Activated naive CD8-positive, alpha-beta T cell (primary cell): Measurements from ENCODE around the gene SBNO1.

ENCODE experiments used
- H3K27ac Mint-ChIP-seq: one replicate; pipeline ENCODE4 v1.8.0; 2021; ENCODE audit warnings: mixed read lengths
- H3K27me3 Mint-ChIP-seq: one replicate; pipeline ENCODE4 v1.8.0; 2021; ENCODE audit warnings: mixed read lengths
- H3K36me3 Mint-ChIP-seq: one replicate; pipeline ENCODE4 v1.8.0; 2021; ENCODE audit warnings: mixed read lengths
- H3K4me1 Mint-ChIP-seq: one replicate; pipeline ENCODE4 v1.8.0; 2021; ENCODE audit warnings: low read depth, mixed read lengths
- H3K4me3 Mint-ChIP-seq: one replicate; pipeline ENCODE4 v1.8.0; 2021; ENCODE audit warnings: mild to moderate bottlenecking, mixed read lengths
- H3K9me3 Mint-ChIP-seq: one replicate; pipeline ENCODE4 v1.8.0; 2021; ENCODE audit warnings: low read depth, mixed read lengths

Gene SBNO1

GRCh38 chr12:123278101-123278627 is 86.5 kb downstream of the SBNO1 start:
- H3K9me3 Mint-ChIP-seq, result no peaks in the 10 kb centered on the region
- peak overlapping the region; percentile 3 for H3K27ac Mint-ChIP-seq
- peaks cover 3% of the 10 kb centered on the region for H3K4me1 Mint-ChIP-seq
- H3K4me3 Mint-ChIP-seq, result no peak overlapping the region
- H3K36me3 Mint-ChIP-seq, result no peaks in the 10 kb centered on the region
- no peaks in the 10 kb centered on the region for H3K27me3 Mint-ChIP-seq

GRCh38 chr12:123273166-123273565 is 91.5 kb downstream of the SBNO1 start:
- H3K9me3 Mint-ChIP-seq, result no peaks in the 10 kb centered on the region
- peaks cover 24% of the 10 kb centered on the region for H3K4me1 Mint-ChIP-seq
- H3K27me3 Mint-ChIP-seq, result no peaks in the 10 kb centered on the region
- no peaks in the 10 kb centered on the region for H3K36me3 Mint-ChIP-seq
- peak overlapping the region; percentile 77 for H3K4me3 Mint-ChIP-seq
- H3K27ac Mint-ChIP-seq, result peak overlapping the region; percentile 46

- peaks cover 25% of the 10 kb centered on the region for H3K4me1 Mint-ChIP-seq
- H3K9me3 Mint-ChIP-seq, result no peaks in the 10 kb centered on the region
- no peaks in the 10 kb centered on the region for H3K36me3 Mint-ChIP-seq
- H3K27ac Mint-ChIP-seq, result no peak overlapping the region
- no peak overlapping the region for H3K4me3 Mint-ChIP-seq
- no peaks in the 10 kb centered on the region for H3K27me3 Mint-ChIP-seq
Measured at GRCh38 chr12:123271001-123271668, 93.5 kb downstream of the SBNO1 start.

- H3K4me3 Mint-ChIP-seq, result peak overlapping the region; percentile 91
- H3K9me3 Mint-ChIP-seq, result no peaks in the 10 kb centered on the region
- H3K4me1 Mint-ChIP-seq, result peaks cover 25% of the 10 kb centered on the region
- no peaks in the 10 kb centered on the region for H3K36me3 Mint-ChIP-seq
- no peaks in the 10 kb centered on the region for H3K27me3 Mint-ChIP-seq
- peak overlapping the region; percentile 81 for H3K27ac Mint-ChIP-seq
Measured at GRCh38 chr12:123270214-123271000, 94.2 kb downstream of the SBNO1 start.

- H3K36me3 Mint-ChIP-seq, result no peaks in the 10 kb centered on the region
- H3K27ac Mint-ChIP-seq, result peak overlapping the region; percentile 81
- no peaks in the 10 kb centered on the region for H3K9me3 Mint-ChIP-seq
- no peaks in the 10 kb centered on the region for H3K27me3 Mint-ChIP-seq
- peaks cover 25% of the 10 kb centered on the region for H3K4me1 Mint-ChIP-seq
- peak overlapping the region; percentile 91 for H3K4me3 Mint-ChIP-seq
Measured at GRCh38 chr12:123269896-123270213, 94.8 kb downstream of the SBNO1 start.

GRCh38 chr12:123269395-123269892 is 95.2 kb downstream of the SBNO1 start:
- Mint-ChIP-seq H3K27me3 (no peaks in the 10 kb centered on the region), H3K4me1 (peaks cover 25% of the 10 kb centered on the region), H3K27ac (peak overlapping the region; percentile 41), H3K36me3 (no peaks in the 10 kb centered on the region), H3K9me3 (no peaks in the 10 kb centered on the region), H3K4me3 (peak overlapping the region; percentile 91)

- no peaks in the 10 kb centered on the region for H3K9me3 Mint-ChIP-seq
- H3K27ac Mint-ChIP-seq, result peak overlapping the region; percentile 41
- H3K36me3 Mint-ChIP-seq, result no peaks in the 10 kb centered on the region
- peak overlapping the region; percentile 91 for H3K4me3 Mint-ChIP-seq
- H3K27me3 Mint-ChIP-seq, result no peaks in the 10 kb centered on the region
- peaks cover 25% of the 10 kb centered on the region for H3K4me1 Mint-ChIP-seq
Measured at GRCh38 chr12:123268850-123269249, 95.8 kb downstream of the SBNO1 start.

GRCh38 chr12:123267991-123268843 is 96.4 kb downstream of the SBNO1 start:
- no peaks in the 10 kb centered on the region for H3K9me3 Mint-ChIP-seq
- H3K27ac Mint-ChIP-seq, result peak overlapping the region; percentile 80
- peaks cover 25% of the 10 kb centered on the region for H3K4me1 Mint-ChIP-seq
- H3K4me3 Mint-ChIP-seq, result peak overlapping the region; percentile 64
- no peaks in the 10 kb centered on the region for H3K27me3 Mint-ChIP-seq
- H3K36me3 Mint-ChIP-seq, result no peaks in the 10 kb centered on the region

GRCh38 chr12:123267335-123267920 is 97.2 kb downstream of the SBNO1 start:
- H3K27ac Mint-ChIP-seq, result no peak overlapping the region
- H3K9me3 Mint-ChIP-seq, result no peaks in the 10 kb centered on the region
- H3K4me3 Mint-ChIP-seq, result peak overlapping the region; percentile 64
- peaks cover 25% of the 10 kb centered on the region for H3K4me1 Mint-ChIP-seq
- no peaks in the 10 kb centered on the region for H3K27me3 Mint-ChIP-seq
- no peaks in the 10 kb centered on the region for H3K36me3 Mint-ChIP-seq

GRCh38 chr12:123266679-123267277 is 97.9 kb downstream of the SBNO1 start:
- H3K4me3 Mint-ChIP-seq, result no peak overlapping the region
- H3K27me3 Mint-ChIP-seq, result no peaks in the 10 kb centered on the region
- no peaks in the 10 kb centered on the region for H3K9me3 Mint-ChIP-seq
- no peaks in the 10 kb centered on the region for H3K36me3 Mint-ChIP-seq
- peaks cover 22% of the 10 kb centered on the region for H3K4me1 Mint-ChIP-seq
- H3K27ac Mint-ChIP-seq, result peak overlapping the region; percentile 28

- Mint-ChIP-seq H3K36me3 (no peaks in the 10 kb centered on the region), H3K4me3 (no peak overlapping the region), H3K27me3 (no peaks in the 10 kb centered on the region), H3K27ac (no peak overlapping the region), H3K9me3 (no peaks in the 10 kb centered on the region), H3K4me1 (peaks cover 22% of the 10 kb centered on the region)
Measured at GRCh38 chr12:123265851-123266678, 98.6 kb downstream of the SBNO1 start.

- H3K4me3 Mint-ChIP-seq, result no peak overlapping the region
- H3K27ac Mint-ChIP-seq, result no peak overlapping the region
- H3K4me1 Mint-ChIP-seq, result peaks cover 15% of the 10 kb centered on the region
- H3K27me3 Mint-ChIP-seq, result no peaks in the 10 kb centered on the region
- H3K36me3 Mint-ChIP-seq, result no peaks in the 10 kb centered on the region
- no peaks in the 10 kb centered on the region for H3K9me3 Mint-ChIP-seq
Measured at GRCh38 chr12:123264642-123265041, 100.0 kb downstream of the SBNO1 start.

- Mint-ChIP-seq H3K9me3 (no peaks in the 10 kb centered on the region), H3K27ac (peak overlapping the region; percentile 10), H3K4me1 (peaks cover 4% of the 10 kb centered on the region), H3K27me3 (no peaks in the 10 kb centered on the region), H3K36me3 (no peaks in the 10 kb centered on the region), H3K4me3 (no peak overlapping the region)
Measured at GRCh38 chr12:123263196-123263817, 101.3 kb downstream of the SBNO1 start.
